ENCODE measurements around the gene GABRA1. TPM values are rescaled to one million over a fixed set of nuclear protein-coding genes. Genes with fewer than 3 reads are reported as not detected.

GABRA1 gene
- total RNA-seq, 1 experiment from 2014 or later, result 0.57 TPM

DNA sequence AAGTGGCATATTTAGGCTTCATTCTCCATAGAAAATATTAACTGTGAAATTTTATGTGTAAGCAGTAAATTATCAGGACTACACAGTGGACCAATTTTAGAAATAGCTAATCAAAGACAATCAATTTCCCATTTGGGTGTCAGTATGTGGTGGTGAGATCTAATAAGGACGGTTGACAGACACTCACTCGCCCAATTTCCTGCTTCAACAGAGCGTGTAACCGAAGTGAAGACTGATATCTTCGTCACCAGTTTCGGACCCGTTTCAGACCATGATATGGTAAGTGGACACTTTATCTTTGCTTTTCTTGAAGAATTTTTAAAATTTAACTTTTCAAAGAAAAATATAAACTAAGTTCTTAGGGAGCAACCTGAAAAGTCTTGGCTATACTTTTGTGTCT, 17.6 kb downstream of the GABRA1 start (continued):
- no peak for TF ChIP-seq NFYB (CRISPR knock-in tag; conservative IDR thresholded peaks at IDR 0.05; ENCODE audit: low read depth)
- TF ChIP-seq, protein P1, sequence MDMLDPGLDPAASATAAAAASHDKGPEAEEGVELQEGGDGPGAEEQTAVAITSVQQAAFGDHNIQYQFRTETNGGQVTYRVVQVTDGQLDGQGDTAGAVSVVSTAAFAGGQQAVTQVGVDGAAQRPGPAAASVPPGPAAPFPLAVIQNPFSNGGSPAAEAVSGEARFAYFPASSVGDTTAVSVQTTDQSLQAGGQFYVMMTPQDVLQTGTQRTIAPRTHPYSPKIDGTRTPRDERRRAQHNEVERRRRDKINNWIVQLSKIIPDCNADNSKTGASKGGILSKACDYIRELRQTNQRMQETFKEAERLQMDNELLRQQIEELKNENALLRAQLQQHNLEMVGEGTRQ (CRISPR knock-in tag; IDR thresholded peaks at IDR 0.05), result no peak

DNA sequence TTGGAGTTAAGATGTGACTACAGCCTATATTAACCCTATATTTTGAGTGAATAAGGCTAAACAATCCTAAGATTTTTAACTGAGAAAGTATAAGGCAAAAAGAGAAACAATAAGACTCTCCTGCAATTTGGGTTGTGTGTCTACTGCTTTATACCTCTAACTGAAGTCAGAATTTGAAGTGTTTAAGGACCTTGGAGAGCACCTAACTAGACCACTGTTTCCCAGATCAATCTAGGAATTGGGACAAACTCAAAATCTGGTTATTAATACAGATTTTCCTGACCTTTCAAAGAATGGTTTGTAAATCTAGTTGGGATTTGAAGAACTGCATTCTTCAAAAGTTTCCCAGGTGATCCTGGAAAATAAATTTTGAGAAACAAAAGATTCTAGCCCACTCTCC, 42.1 kb downstream of the GABRA1 start:
- Mint-ChIP-seq H3K9me3 (no peaks in the 10 kb centered on the region), H3K27me3 (ENCODE audit: low read depth) (no peaks in the 10 kb centered on the region), H3K4me1 (peaks cover 10% of the 10 kb centered on the region), H3K36me3 (no peaks in the 10 kb centered on the region), H3K27ac (no peak overlapping the region), H3K4me3 (no peak overlapping the region)
- no peak for TF ChIP-seq OVOL2 (CRISPR knock-in tag; IDR thresholded peaks at IDR 0.05; ENCODE audit: borderline replicate concordance)
- TF ChIP-seq, protein P2, sequence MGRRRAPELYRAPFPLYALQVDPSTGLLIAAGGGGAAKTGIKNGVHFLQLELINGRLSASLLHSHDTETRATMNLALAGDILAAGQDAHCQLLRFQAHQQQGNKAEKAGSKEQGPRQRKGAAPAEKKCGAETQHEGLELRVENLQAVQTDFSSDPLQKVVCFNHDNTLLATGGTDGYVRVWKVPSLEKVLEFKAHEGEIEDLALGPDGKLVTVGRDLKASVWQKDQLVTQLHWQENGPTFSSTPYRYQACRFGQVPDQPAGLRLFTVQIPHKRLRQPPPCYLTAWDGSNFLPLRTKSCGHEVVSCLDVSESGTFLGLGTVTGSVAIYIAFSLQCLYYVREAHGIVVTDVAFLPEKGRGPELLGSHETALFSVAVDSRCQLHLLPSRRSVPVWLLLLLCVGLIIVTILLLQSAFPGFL (CRISPR knock-in tag; IDR thresholded peaks at IDR 0.05; ENCODE audit: borderline replicate concordance), result no peak
- TF ChIP-seq, protein P3, sequence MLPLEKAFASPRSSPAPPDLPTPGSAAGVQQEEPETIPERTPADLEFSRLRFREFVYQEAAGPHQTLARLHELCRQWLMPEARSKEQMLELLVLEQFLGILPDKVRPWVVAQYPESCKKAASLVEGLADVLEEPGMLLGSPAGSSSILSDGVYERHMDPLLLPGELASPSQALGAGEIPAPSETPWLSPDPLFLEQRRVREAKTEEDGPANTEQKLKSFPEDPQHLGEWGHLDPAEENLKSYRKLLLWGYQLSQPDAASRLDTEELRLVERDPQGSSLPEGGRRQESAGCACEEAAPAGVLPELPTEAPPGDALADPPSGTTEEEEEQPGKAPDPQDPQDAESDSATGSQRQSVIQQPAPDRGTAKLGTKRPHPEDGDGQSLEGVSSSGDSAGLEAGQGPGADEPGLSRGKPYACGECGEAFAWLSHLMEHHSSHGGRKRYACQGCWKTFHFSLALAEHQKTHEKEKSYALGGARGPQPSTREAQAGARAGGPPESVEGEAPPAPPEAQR (CRISPR knock-in tag; IDR thresholded peaks at IDR 0.05), result no peak
- TF ChIP-seq, protein P4, sequence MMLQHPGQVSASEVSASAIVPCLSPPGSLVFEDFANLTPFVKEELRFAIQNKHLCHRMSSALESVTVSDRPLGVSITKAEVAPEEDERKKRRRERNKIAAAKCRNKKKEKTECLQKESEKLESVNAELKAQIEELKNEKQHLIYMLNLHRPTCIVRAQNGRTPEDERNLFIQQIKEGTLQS (CRISPR knock-in tag; conservative IDR thresholded peaks at IDR 0.05), result no peak
- no peak for ATAC-seq
- ChIA-PET CTCF (no interaction called here), POLR2A (no interaction called here)
- no peak for DNase-seq (ENCODE audit: low spot score)

DNA sequence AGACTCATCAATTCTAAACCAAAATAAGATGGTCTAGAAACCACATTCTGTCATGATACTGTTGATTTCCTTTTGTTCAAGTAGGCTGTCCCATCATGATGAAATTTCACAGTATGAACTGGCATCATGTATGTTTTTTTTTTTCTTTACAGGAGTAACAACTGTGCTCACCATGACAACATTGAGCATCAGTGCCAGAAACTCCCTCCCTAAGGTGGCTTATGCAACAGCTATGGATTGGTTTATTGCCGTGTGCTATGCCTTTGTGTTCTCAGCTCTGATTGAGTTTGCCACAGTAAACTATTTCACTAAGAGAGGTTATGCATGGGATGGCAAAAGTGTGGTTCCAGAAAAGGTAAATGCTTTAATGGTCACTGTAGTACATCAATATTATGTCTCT, 47.6 kb downstream of the GABRA1 start:
- ChIA-PET POLR2A (no interaction called here), CTCF (no interaction called here)
- Mint-ChIP-seq H3K27me3 (ENCODE audit: low read depth) (no peaks in the 10 kb centered on the region), H3K27ac (no peak overlapping the region), H3K9me3 (no peaks in the 10 kb centered on the region), H3K36me3 (no peaks in the 10 kb centered on the region), H3K4me3 (no peak overlapping the region), H3K4me1 (peaks cover 5% of the 10 kb centered on the region)
- DNase-seq (ENCODE audit: low spot score) (no peak), ATAC-seq (no peak)
- TF ChIP-seq, protein P5, sequence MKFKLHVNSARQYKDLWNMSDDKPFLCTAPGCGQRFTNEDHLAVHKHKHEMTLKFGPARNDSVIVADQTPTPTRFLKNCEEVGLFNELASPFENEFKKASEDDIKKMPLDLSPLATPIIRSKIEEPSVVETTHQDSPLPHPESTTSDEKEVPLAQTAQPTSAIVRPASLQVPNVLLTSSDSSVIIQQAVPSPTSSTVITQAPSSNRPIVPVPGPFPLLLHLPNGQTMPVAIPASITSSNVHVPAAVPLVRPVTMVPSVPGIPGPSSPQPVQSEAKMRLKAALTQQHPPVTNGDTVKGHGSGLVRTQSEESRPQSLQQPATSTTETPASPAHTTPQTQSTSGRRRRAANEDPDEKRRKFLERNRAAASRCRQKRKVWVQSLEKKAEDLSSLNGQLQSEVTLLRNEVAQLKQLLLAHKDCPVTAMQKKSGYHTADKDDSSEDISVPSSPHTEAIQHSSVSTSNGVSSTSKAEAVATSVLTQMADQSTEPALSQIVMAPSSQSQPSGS (CRISPR knock-in tag; IDR thresholded peaks at IDR 0.05; ENCODE audit: borderline replicate concordance, low read depth), result no peak
- TF ChIP-seq CBFB (CRISPR knock-in tag; IDR thresholded peaks at IDR 0.05; ENCODE audit: low read depth), result no peak
- TF ChIP-seq ZNF671 (CRISPR knock-in tag; IDR thresholded peaks at IDR 0.05), result no peak
- TF ChIP-seq NFATC4 (CRISPR knock-in tag; IDR thresholded peaks at IDR 0.05), result no peak
- no peak for TF ChIP-seq NR3C1 (CRISPR knock-in tag; conservative IDR thresholded peaks at IDR 0.05; ENCODE audit: low read depth)
- no peak for TF ChIP-seq ZNF423 (CRISPR knock-in tag; IDR thresholded peaks at IDR 0.05)
- no peak for TF ChIP-seq OVOL2 (CRISPR knock-in tag; IDR thresholded peaks at IDR 0.05; ENCODE audit: borderline replicate concordance)
- no peak for TF ChIP-seq ESRRA (CRISPR knock-in tag; IDR thresholded peaks at IDR 0.05; ENCODE audit: borderline replicate concordance)
- TF ChIP-seq, protein P6, sequence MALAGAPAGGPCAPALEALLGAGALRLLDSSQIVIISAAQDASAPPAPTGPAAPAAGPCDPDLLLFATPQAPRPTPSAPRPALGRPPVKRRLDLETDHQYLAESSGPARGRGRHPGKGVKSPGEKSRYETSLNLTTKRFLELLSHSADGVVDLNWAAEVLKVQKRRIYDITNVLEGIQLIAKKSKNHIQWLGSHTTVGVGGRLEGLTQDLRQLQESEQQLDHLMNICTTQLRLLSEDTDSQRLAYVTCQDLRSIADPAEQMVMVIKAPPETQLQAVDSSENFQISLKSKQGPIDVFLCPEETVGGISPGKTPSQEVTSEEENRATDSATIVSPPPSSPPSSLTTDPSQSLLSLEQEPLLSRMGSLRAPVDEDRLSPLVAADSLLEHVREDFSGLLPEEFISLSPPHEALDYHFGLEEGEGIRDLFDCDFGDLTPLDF (CRISPR knock-in tag; IDR thresholded peaks at IDR 0.05), result no peak
- TF ChIP-seq, protein P7, sequence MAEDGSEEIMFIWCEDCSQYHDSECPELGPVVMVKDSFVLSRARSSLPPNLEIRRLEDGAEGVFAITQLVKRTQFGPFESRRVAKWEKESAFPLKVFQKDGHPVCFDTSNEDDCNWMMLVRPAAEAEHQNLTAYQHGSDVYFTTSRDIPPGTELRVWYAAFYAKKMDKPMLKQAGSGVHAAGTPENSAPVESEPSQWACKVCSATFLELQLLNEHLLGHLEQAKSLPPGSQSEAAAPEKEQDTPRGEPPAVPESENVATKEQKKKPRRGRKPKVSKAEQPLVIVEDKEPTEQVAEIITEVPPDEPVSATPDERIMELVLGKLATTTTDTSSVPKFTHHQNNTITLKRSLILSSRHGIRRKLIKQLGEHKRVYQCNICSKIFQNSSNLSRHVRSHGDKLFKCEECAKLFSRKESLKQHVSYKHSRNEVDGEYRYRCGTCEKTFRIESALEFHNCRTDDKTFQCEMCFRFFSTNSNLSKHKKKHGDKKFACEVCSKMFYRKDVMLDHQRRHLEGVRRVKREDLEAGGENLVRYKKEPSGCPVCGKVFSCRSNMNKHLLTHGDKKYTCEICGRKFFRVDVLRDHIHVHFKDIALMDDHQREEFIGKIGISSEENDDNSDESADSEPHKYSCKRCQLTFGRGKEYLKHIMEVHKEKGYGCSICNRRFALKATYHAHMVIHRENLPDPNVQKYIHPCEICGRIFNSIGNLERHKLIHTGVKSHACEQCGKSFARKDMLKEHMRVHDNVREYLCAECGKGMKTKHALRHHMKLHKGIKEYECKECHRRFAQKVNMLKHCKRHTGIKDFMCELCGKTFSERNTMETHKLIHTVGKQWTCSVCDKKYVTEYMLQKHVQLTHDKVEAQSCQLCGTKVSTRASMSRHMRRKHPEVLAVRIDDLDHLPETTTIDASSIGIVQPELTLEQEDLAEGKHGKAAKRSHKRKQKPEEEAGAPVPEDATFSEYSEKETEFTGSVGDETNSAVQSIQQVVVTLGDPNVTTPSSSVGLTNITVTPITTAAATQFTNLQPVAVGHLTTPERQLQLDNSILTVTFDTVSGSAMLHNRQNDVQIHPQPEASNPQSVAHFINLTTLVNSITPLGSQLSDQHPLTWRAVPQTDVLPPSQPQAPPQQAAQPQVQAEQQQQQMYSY (CRISPR knock-in tag; IDR thresholded peaks at IDR 0.05), result no peak
- TF ChIP-seq, protein P1 (CRISPR knock-in tag; IDR thresholded peaks at IDR 0.05), result no peak
- TF ChIP-seq, protein P8, sequence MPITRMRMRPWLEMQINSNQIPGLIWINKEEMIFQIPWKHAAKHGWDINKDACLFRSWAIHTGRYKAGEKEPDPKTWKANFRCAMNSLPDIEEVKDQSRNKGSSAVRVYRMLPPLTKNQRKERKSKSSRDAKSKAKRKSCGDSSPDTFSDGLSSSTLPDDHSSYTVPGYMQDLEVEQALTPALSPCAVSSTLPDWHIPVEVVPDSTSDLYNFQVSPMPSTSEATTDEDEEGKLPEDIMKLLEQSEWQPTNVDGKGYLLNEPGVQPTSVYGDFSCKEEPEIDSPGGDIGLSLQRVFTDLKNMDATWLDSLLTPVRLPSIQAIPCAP (CRISPR knock-in tag; IDR thresholded peaks at IDR 0.05), result no peak
- TF ChIP-seq, protein P4 (CRISPR knock-in tag; conservative IDR thresholded peaks at IDR 0.05), result no peak
- TF ChIP-seq ELF4 (CRISPR knock-in tag; IDR thresholded peaks at IDR 0.05; ENCODE audit: low read depth), result no peak
- no peak for TF ChIP-seq KAT7 (CRISPR knock-in tag; IDR thresholded peaks at IDR 0.05; ENCODE audit: borderline replicate concordance)
- TF ChIP-seq, protein P9, sequence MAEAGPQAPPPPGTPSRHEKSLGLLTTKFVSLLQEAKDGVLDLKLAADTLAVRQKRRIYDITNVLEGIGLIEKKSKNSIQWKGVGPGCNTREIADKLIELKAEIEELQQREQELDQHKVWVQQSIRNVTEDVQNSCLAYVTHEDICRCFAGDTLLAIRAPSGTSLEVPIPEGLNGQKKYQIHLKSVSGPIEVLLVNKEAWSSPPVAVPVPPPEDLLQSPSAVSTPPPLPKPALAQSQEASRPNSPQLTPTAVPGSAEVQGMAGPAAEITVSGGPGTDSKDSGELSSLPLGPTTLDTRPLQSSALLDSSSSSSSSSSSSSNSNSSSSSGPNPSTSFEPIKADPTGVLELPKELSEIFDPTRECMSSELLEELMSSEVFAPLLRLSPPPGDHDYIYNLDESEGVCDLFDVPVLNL (CRISPR knock-in tag; IDR thresholded peaks at IDR 0.05; ENCODE audit: borderline replicate concordance, low read depth), result no peak
